ENCODE results near the gene RNF213.

The RNF213 gene

DNA sequence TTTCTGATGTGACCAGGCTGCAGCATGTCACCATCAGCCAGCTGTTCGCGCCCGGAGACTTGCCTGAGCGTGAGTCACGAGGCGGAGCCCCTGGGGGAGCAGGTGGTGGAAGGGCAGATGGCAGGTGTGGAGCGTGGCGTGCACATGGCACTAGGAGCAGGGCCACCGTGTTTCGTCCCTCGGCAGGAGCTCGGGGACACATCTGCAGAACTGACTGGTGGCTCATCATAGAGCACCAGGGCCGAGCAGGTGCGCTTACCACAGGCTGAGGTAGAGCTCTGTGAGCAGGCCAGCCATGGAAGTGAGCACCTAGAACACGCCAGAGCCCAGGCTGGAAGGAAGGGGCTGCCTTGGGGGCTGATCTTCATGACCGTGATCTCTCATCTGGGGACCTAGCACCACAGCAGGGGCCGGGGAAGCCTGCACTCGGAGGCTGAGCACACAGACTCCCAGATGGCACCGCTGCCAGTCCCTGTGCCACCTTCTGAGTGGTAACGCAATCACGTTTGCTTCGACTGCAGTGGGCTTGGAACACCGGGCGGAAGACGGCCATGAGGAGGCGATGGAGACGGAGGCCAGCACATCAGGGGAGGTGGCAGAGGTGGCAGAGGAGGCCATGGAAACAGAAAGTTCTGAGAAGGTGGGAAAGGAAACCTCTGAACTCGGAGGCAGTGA lies 92.5 kb downstream of the RNF213 start:
- no peak for DNase-seq
- in situ Hi-C loops (cut with HindIII; ENCODE audit: low pct_ligation_motif_present, low pct_unique_long_range_greater_than_20kb, low sequenced_read_pairs) = no loop called here

DNA sequence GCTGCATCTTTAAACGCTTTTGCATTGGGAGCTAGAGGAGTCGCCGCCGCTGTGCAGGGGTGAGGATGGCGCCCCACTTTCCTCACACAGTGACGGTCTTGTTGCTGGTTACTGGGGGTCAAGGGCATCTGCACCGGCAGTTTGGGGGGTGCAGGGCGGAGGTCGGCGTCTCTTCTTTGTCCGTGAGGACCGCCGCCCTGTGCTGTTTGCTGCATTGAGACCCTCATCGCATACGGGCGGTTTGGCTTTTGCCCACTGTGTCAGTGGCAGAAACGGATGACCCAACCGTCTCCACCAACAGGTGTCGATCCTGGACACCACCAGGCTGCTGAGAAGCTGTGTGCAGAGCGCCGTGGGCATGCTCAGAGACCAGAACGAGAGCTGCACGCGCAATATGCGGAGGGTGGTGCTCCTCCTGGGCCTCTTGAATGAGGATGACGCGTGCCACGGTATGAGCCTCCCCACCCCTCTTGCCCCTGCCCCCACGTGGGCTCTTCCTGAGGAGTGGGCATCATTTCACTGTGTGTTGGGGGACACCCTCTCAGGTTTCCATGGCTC lies 93.1 kb downstream of the RNF213 start:
- DNase-seq = no peak
- in situ Hi-C loops (cut with HindIII; ENCODE audit: low pct_ligation_motif_present, low pct_unique_long_range_greater_than_20kb, low sequenced_read_pairs) = no loop called here

DNA sequence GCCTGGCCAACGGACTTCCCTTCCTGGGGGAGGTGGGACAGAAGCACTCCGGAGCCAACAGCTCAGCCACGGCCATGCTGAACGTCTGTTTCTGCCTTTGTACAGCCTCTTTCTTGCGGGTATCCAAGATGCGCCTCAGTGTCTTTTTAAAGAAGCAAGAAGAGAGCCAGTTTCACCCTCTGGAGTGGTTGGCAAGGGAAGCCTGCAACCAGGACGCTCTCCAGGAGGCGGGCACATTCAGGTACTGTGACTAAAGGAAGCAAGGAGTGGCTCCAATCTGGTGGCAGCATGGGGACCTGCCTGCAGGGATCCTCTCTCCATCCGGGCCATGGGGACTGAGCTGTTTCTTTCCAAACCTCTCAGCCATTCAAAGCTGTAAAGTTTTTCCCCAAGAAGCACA lies 93.7 kb downstream of the RNF213 start:
- in situ Hi-C loops (cut with HindIII; ENCODE audit: low pct_ligation_motif_present, low pct_unique_long_range_greater_than_20kb, low sequenced_read_pairs) = no loop called here
- no peak for DNase-seq

DNA sequence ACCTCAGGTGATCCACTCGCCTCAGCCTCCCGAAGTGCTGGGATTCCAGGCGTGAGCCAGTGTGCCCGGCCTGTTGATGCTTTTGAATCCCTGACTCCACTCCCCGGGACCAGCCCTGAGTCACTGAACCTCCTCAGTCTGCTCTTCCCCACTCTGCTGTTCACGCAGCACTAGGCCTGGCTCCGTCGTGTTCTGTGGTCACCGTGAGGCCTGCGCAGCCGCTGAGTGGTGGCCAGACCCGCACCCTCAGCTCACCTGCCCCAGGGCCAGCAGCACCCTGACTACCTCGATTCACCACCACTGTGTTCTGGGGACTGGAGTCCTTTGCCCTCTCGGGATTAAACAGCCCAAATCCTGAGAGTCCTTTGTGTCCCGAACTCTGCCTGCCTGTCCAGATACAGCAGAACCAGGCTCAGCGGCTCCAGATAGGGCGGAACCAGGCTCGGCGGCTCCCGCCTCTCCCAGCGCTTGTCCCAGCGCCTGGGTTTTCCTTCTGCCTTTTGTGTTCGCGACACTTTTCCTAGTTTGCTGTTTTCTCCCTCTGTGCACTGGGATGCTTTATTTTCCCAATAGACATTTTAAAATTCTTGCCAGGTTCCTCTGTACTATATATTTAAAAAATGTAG lies 95.7 kb downstream of the RNF213 start:
- no peak for DNase-seq
- in situ Hi-C loops (cut with HindIII; ENCODE audit: low pct_ligation_motif_present, low pct_unique_long_range_greater_than_20kb, low sequenced_read_pairs) = no loop called here

DNA sequence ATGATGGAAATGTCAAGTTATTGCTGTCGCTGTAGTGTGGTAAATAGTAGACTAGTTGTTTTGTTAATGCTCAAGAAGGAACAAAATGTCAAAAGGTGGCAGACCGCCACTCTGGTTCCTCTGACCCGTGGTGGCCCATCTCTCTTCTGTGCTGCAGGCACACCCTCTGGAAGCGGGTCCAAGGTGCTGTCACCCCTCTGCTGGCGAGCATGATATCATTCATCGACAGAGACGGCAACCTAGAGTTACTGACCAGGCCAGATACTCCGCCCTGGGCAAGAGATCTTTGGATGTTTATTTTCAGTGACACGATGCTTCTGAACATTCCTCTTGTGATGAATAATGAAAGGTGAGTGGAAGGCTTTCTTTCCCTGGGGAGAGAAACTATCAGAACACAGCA lies 97.5 kb downstream of the RNF213 start:
- no peak for DNase-seq
- in situ Hi-C loops (cut with HindIII; ENCODE audit: low pct_ligation_motif_present, low pct_unique_long_range_greater_than_20kb, low sequenced_read_pairs) = no loop called here

DNA sequence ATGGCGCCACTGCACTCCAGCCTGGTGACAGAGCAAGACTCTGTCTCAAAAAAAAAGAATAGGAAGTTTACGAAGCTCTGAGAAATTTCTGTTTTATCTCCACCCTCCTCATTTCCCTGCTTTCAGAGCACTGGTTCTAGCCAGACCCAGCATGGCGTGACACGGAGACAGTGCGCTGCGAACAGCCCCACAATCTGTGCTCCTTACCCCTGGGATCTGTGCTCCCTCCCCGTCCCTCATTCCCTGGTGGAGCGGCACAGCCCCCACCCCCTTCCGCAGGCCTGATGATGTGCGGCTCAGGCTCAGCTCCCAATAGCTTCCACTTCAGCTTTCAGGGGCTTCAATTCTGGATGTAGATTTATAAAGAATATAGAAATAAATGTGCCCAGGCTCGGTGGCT lies 98.2 kb downstream of the RNF213 start:
- in situ Hi-C loops (cut with HindIII; ENCODE audit: low pct_ligation_motif_present, low pct_unique_long_range_greater_than_20kb, low sequenced_read_pairs) = no loop called here
- DNase-seq = no peak

DNA sequence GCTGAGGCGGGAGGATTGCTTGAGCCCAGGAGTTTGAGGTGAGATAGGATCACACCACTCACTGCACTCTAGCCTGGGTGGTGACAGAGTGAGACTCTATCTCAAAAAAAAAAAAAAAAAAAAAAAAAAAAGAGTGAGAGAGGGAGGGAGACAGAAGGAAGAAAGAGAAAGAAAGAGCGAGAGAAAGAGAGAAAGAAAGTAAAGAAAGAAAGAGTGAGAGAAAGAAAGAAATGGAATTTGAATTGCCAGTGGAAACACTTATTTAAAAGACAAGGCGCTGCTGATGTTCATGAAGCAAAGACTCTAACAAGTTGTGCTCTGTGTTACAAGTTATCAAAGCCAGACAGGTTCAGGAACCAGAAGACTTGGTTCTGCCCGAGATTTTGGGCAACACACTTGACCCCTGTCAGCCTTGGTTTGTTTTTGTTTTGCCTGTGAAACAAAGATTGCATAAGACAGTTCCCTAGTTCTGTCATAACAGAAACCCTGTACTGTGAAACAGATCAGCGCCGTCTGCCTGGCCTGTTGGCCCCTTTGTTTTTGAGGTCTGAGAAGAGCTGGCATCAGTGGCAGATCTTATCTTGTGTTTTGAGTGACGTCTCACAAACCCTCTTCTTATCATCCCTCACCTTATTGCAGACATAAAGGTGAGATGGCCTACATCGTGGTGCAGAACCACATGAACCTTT lies 98.9 kb downstream of the RNF213 start:
- DNase-seq = no peak

DNA sequence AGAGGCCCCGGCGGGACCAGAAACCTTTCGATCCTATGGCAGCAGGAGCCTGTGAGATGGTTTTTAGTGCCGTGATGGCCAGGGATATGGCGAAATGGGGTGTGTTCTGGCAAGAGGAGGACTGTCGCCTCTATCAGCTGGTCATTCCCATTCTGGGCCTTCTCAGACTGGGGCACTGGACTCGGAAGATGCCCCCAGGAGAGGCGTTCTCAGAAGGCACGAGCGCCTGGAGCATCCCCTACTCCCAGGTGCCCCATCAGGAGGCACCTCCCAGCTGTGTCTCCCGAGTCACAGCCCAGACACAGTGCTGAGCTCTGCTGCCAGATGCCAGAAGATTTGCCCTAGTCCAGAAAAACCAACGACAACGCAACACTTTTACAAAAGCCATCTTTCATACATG lies 99.7 kb downstream of the RNF213 start:
- DNase-seq = no peak

More for the DNA sequence above, 98.9 kb downstream of the RNF213 start:
- in situ Hi-C loops (cut with HindIII; ENCODE audit: low pct_ligation_motif_present, low pct_unique_long_range_greater_than_20kb, low sequenced_read_pairs) = no loop called here

DNA sequence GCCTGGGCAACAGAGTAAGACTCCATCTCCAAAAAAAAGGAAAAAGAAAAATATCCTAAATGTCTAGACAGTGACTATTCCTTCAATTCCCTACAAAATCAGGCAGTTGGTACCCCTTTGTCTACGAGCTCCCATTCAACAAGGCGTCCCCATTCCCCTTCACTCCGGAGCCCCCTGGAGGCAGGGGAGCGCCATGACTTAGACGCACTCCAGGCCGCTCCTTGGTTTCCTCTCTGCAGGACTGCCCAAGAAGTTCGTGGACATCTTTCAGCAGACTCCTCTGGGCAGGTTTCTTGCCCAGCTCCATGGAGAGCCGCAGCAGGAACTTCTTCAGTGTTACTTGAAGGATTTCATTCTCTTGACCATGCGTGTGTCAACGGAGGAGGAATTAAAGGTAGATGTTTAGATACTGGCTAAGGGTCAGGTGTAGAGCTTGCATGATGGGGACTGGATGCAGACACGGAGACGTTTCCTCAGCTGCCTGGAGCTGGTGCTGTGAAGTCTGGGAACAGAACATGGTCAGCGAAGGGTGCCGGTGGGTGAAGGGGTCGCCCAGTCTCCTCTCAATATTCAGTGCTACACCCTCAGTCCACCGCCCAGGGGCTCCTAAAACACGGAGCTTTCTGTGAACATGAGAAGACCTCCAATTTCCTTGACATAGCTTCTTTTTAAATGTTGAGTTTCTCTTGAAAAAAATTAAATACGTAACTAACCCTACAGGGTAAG lies 101.0 kb downstream of the RNF213 start:
- in situ Hi-C loops (cut with HindIII; ENCODE audit: low pct_ligation_motif_present, low pct_unique_long_range_greater_than_20kb, low sequenced_read_pairs) = no loop called here
- peak; percentile 35 for DNase-seq

More for the DNA sequence above, 99.7 kb downstream of the RNF213 start:
- in situ Hi-C loops (cut with HindIII; ENCODE audit: low pct_ligation_motif_present, low pct_unique_long_range_greater_than_20kb, low sequenced_read_pairs) = no loop called here

DNA sequence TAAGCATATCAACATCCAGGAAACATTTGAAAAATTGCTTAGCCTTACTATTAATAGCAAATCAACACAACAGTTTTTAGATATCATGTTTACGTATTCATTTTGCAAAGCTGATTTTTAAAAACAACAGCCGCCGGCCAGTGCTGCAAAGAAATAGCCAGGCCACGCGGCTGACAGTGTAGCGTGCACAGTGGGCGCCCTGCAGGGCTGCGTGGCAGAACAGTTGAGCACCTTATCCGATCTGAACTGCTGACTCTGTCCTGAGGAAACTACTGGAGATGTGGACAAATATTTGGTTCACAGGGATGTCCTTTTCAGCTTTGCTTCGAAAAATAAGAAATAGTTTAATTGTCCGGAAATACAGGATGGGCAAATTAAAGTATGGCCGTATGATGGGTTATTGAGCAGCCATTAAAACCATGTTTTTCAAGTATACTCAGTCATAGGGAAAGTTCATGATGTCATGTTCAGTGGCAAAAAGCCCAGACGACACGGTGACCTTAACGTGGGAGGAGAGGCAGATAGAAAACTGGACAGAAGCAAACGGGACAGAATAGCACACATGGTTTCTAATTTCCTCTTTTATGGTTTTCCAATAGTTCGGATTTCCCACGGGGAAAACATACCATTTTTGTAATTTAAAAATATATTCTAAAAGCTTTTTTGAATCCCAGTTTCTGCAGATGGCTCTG lies 101.9 kb downstream of the RNF213 start:
- in situ Hi-C loops (cut with HindIII; ENCODE audit: low pct_ligation_motif_present, low pct_unique_long_range_greater_than_20kb, low sequenced_read_pairs) = no loop called here
- DNase-seq = no peak

DNA sequence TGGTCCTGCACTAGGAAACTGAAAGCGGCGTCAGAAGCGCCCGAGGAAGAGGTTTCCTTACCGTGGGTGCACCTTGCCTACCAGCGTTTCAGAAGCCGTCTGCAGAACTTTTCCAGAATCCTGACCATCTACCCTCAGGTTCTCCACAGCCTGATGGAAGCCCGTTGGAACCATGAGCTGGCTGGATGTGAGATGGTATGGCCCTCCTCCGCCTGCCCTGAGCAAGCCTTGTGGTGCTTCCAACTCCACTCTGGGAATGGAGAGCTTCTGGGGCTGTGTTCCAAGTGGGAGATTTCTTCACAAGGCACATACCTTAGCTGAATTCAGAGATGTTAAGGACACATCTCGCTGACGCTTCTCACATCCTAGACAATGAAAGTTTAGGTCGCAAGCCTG lies 102.5 kb downstream of the RNF213 start:
- no peak for DNase-seq
- in situ Hi-C loops (cut with HindIII; ENCODE audit: low pct_ligation_motif_present, low pct_unique_long_range_greater_than_20kb, low sequenced_read_pairs) = no loop called here

DNA sequence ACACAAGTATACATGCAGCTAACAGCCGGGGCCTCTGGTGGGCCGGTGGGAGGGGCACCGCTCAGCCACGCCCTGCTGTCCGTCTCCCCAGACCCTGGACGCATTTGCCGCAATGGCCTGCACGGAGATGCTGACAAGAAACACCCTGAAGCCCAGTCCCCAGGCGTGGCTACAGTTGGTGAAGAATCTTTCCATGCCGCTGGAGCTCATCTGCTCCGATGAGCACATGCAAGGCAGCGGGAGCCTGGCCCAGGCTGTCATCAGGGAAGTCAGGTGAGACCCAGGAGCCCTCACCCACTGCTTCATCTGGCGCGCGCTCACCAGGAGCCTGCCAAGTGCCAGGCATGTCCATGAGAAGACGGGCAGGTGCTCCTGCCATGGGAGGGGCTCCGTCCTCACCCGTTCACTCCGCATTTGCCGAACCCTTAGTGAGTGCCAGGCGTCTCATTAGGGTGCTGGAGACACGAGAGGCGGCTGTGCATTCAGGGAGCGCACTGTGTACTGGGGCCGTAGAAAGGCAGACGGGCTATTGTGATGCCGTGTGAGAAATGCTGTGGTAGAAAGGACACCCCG lies 103.0 kb downstream of the RNF213 start:
- DNase-seq = no peak
- in situ Hi-C loops (cut with HindIII; ENCODE audit: low pct_ligation_motif_present, low pct_unique_long_range_greater_than_20kb, low sequenced_read_pairs) = no loop called here

DNA sequence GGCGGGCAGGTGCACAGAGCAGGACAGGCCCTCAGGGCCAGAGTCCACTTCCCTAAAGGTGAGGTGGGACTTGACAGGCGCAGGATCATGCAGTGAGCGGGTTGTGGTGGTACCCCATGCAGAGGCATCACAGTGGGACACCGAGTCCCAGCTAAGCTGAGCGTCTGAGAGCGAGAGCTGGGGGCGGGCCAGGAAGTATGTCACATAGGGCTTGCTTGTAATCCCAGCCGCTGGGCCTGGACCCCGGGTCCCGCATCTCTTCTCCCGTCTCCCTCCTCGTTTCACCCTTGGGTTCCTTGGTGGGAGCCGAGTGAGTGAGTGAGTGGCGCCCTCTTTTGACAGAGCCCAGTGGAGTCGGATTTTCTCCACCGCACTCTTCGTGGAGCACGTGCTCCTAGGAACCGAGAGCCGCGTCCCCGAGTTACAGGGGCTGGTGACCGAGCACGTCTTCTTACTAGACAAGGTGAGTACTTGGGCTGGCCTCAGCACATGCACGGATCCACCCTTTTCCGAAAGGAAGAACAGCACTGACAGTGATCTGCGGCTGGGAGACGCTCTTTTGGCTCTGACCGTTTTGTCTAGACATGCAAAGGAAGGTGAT lies 103.5 kb downstream of the RNF213 start:
- peak; percentile 30 for DNase-seq
- in situ Hi-C loops (cut with HindIII; ENCODE audit: low pct_ligation_motif_present, low pct_unique_long_range_greater_than_20kb, low sequenced_read_pairs) = no loop called here

DNA sequence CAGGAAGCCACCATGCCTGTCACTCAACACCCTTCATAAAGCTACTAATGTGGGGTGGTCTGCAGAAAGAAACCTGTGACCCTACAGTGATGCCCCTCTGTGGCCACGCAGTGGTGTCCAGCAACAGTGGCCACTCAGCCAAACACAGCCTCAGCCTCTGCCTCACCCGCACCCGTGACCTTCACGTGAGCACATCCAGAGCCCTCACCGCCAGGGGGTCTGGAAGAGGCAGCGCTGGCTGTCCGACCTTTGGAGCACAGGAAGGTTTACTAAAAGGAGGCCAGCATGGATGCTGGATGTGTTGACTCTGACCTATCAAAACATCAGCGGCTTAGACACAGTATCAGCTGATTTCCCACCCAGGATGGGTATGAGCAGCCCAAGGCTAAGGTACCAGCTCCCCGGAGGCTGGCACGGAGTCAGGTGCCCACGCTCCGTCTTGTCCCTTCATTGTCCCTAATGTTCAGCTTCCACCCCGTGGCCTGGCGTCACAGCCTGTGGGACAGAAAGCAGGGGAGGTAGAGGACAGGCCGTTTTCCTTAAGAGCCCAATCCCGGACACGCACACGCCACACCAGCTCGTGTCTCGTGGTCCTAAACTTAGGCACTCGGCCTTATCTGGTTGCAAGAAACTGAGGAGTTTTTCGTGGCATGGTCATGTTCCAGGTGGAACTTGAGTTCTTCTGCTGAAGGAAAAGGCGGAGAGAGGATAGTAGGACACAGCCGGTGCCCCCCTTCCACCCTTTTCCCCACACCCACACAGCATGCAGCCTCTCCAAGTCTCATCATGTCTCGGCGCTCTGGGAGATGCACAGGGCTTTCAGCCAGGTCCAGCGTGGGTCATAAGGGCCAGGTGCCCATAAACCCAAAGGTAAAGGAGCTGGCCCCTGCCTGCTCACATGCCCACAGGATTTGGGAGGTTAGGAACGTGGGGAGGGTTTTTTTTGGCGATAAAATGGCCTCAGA lies 104.6 kb downstream of the RNF213 start:
- in situ Hi-C loops (cut with HindIII; ENCODE audit: low pct_ligation_motif_present, low pct_unique_long_range_greater_than_20kb, low sequenced_read_pairs) = no loop called here
- no peak for DNase-seq

DNA sequence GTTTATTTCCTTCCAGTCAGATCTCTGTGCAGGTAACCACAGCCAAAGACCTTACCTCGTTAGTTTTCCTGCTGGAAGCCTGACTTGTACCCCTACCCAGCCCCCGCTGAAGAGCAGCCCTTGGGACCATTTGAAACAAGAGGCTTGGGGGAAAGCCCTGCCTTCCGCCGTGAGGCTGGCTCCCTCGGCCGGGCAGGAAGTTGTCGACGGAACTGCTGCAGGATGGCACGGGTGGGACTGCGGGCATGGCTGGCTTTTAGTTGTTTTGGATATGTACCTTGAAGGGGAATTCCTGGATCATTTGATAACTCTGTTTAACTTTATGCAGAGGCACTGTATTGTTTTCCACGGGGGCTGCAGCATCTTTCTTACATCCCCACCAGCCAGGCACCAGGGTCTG lies 105.3 kb downstream of the RNF213 start:
- no peak for DNase-seq
- in situ Hi-C loops (cut with HindIII; ENCODE audit: low pct_ligation_motif_present, low pct_unique_long_range_greater_than_20kb, low sequenced_read_pairs) = no loop called here

DNA sequence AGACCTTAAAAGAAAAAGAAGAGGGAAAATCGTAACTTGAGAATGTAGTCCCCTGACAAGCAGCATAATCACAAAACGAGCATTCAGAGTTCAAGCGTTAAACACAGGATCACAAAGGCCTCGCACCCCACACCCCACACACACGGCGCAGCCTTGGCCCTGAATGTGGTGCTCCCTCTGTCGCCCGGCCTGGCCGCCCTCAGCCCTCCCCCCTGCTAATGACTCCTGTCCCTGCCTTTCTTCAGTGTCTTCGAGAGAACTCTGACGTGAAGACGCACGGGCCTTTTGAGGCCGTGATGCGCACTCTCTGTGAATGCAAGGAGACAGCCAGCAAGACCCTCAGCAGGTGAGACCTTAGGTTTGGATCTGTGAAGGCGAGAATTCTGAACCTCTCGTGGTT lies 106.9 kb downstream of the RNF213 start:
- no peak for DNase-seq
- in situ Hi-C loops (cut with HindIII; ENCODE audit: low pct_ligation_motif_present, low pct_unique_long_range_greater_than_20kb, low sequenced_read_pairs) = no loop called here

DNA sequence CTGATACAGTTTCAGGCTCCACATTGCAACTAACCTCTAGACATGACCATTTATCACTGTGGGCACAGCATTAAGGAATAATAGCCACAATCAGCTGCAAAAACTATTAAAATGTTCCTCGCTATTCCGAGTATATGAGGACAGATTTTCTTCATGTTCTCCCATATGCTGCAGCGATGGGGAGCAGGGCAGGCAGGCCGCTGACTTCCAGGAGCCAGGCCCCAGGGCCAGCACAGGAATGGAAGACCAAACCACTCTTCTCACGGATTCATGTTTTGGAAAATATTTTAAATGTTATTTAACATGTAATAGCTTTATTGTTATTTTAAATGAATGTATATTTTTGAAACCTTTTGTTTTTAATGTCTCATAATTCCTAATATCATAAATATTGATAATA lies 110.5 kb downstream of the RNF213 start:
- in situ Hi-C loops (cut with HindIII; ENCODE audit: low pct_ligation_motif_present, low pct_unique_long_range_greater_than_20kb, low sequenced_read_pairs) = no loop called here
- DNase-seq = no peak
